Inferior parietal cortex (tissue), 1 donor: Measurements from ENCODE around the gene ATRNL1.
"Not testable (repeated sequence)": the region's sequence is repeated elsewhere in the genome, so short reads cannot be mapped to it uniquely, and the experiment has no call there.

Experiments
- DNase-seq: peaks from one replicate; pipeline ENCODE4 v3.0.0-alpha.2; 2016; ENCODE audit errors: extremely low spot score

ATRNL1 gene

DNA sequence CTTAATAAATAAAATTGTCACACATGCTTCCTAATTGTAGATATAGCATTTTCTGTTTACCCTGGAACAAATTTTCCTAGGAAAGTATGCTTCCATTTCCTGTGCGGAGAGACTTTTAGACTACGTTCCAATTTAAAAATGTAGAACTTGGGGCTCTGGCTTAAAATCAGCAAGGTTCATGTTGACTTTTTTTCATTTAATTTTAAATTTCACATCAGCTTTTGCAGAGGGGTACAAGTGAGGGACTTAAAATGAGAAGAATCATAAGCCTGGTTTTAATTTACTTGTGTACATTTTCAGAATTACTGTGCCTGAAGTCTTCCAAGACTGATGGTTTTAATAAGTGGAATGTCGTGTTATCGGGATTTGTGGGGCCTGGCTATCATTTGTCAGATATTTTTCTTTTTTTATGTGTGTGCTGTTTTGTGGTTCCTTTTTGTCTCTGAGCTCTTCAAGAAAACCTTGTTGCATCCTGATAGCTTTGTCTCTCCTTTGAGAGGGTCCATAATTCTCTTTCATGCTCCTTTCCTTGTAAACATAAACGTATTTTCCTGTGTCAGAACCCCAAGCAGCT, 8.8 kb upstream of the ATRNL1 start:
- no peak for DNase-seq

DNA sequence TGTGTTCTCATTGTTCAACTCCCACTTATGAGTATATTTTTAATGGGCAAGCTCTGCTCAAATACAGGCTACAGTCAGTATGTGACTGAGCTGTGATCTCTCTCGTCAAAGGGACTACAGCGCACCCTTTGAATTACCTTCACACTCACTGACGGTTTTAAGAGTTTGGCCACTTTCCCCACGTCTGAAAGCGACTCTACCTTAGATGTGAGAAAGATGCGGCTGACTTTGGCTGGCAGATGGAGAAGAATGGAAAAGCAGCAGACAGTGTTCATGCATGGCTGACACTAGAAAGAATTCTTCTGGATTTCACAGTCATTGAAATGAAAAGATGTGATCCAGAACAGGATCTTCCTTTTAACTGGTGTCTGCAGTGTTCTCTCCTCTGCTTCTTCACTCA, 2.0 kb upstream of the ATRNL1 start:
- no peak for DNase-seq

DNA sequence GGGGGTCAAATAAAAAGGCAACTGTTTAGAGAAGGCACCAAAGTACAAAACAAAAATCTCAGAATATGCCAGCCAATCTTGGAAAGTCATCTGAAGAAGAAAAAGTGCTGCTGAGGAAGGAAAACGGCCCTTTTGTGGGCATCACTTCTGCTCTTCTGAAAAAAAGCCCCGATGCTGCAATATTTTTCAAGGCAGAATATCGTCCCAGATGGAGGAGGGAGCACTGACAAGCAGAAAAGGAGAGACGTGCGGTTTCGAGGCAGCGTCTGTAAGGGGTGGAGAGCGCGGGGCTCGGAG, 959 bp upstream of the ATRNL1 start:
- DNase-seq, result no peak

DNA sequence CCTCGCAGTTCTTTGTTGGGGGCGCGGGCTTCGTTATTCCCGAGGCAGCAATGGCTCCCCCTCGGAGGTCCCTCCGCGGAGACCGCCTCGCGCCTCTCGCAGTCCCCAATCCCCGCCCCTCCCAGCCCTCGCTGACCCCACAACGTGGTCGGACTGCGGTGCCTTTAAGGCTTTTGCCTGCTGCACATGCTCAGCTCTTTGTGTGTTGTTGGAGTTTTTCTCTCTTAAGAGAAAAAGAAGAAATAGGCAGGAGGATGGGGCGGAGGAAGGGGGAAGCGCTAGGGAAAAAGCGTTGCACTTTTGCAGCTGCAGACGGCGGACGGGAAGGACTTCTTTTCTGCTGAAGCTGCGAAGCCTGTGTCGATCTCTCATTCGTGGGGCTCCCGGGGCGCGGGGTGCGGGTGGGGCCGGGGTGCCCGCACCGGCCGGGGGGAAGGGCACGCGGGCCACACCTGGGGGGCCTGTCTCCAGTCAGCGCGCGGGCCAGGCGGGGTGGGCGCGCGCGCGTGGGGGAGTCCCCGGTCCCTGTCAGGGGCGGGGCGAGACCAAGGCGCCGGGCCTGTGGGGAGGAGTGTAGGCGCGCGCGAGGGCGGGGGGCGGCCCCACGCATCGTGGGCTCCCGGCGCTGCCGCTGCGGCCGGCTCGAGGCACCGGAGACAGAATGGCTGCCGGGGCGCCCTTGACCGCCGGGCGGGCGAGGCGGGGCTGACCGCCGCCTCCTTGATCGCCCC, 445 bp upstream of the ATRNL1 start:
- no peak for DNase-seq

DNA sequence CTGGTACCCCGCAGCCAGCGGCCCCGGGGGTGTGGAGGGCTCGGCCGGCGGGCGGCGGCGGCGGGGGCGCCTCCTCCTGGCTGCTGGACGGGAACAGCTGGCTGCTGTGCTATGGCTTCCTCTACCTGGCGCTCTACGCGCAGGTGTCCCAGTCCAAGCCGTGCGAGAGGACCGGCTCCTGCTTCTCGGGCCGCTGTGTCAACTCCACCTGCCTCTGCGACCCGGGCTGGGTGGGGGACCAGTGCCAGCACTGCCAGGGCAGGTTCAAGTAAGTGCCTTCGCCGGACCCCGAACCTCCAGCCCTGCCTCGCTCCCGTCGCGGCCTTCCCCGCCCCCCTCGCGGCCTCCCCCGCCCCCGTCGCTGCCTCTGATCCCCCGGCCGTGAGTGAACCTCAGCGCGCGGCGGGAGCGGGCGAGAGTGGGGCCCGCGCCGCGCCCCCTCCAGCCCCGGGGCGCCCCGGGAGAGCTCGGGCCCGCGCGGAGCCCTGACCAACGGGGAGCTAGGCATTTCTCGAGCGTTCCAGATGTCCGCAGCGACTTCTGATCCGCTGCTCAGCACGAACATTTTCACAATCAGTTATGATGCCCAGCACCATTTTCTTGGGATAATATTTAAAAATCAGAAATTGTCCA, 727 bp downstream of the ATRNL1 start:
- no peak for DNase-seq

DNA sequence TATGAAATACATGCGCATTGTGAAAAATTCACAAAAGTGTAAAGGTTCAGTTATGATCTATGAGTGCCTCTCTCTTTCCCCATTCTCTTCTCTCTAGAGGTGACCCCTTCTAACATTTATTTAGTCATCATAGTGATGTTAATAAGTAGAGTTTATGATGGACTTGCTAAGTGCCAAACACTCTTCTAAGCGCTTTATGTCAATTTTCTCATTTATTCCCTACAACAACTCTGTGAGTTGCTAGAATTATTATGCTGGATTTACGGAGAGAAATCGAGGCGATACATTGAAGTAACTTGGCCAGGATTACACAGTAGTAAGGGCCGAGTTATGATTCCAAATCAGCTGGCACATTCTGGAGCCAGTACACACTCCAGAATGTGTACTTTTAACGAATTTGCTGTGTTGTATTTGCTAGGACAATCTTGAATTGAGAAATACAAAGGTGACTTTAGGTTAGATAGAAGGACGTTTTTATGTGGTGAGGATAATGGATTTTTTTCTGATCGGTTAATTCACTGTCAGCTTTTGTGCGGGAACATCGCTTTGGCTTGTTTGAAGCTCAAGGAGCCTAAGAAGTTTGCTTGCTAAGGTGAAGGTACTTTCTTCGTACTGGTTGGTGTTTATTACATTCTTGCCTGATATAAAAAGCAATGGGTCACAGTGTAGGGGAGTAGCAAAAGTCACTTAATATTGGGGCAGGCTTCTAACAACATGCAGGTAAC, 1.4 kb downstream of the ATRNL1 start:
- no peak for DNase-seq

DNA sequence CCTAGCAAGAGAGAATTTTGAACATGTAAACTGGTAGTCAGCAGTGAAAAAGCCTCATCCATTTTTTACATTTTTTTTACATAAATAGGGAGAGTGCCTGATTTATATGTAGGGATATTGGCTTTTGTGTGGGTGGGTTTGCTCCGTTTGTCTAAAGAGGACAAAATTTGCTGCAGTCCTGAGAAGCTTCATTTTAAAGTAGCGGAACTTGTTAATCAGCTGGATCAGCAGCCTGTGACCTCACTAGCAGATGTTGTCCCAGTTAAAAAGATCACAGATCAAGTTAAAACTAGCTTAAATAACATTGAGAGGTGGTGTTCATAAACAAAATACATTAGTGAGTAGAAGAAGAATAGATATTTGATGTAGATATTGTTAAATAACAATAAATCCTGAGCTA, 2.6 kb downstream of the ATRNL1 start:
- DNase-seq, result no peak

DNA sequence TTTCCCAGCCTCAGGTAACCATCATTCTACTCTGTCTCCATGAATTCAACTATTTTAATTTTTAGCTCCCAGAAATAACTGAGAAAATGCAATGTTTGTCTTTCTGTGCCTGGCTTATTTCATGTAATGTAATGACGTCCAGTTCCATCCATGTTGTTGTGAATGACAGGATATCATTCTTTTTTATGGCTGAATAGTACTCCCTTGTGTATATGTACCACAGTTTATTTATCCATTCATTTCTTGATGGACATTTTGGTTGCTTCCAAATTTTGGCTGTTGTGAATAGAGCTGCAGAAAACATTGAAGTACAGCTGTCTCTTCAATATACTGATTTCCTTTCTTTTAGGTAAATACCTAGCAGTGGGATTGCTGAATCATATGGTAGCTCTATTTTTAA, 10.5 kb downstream of the ATRNL1 start:
- no peak for DNase-seq

DNA sequence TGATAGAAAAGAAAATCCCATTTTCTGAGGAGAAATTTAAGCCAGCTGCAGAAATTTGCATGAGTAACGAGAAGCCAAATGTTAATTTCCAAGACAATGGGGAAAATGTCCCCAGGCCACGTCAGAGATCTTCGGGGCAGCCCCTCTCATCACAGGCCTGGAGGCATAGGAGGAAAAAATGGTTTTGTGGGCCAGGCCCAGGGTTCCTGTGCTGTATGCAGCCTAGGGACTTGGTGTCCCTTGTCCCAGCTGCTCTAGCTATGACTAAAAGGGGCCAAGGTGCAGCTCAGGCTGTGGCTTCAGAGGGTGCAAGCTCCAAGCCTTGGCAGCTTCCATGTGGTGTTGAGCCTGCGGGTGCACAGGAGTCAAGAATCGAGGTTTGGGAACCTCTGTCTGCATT, 12.2 kb downstream of the ATRNL1 start:
- not testable (repeated sequence) for DNase-seq

DNA sequence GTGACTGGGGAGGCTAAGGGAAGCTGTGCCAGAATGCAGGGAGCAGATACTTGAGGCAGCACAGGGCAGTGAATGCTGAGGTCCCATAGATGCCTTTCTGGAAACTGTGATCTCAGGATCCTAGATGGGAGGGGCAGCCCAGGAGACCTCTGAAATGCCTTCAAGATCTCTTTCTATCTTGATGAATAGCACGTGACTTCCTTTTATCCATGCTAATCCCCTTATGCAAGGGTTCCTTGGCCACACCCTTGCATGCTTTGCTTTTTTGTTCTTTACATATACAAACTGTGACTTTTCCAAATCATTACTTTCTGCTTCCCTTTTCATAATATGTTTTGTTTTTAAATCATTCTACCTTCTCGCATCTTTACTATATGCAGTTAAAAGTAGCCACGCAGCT, 14.7 kb downstream of the ATRNL1 start:
- DNase-seq, result no peak

DNA sequence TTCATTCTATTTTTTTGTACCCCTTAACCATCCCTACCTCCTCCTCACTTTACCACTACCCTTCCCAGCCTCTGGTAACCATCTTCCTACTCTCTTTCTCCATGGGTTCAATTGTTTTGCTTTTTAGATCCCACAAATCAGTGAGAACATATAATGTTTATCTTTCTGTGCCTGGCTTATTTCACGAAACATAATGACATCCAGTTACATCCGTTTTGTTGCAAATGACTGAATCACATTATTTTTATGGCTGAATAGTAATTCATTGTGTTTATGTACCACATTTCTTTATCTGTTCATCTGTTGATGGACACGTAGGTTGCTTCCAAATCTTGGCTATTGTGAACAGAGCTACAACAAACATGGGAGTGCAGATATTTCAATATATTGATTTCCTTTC, 24.1 kb downstream of the ATRNL1 start:
- DNase-seq, result no peak

DNA sequence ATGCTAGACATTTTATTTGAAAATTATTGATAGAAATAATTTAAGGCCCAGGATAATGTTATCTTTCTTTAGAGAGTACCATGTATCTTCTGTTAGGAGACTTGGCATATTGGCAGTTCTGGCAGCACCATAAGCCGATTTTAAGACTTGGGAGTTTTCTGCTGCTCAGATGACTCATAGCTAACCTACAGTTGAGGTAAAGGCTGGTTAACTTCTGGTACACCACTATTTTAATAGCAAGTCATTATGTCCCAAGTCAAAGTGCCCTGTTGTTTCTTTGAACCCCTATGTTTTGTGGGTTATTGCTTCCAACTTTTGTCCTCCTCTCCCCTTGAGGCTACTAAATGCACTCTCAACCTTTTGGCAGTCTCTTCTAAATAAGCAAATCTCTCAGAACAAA, 25.2 kb downstream of the ATRNL1 start:
- DNase-seq, result no peak

DNA sequence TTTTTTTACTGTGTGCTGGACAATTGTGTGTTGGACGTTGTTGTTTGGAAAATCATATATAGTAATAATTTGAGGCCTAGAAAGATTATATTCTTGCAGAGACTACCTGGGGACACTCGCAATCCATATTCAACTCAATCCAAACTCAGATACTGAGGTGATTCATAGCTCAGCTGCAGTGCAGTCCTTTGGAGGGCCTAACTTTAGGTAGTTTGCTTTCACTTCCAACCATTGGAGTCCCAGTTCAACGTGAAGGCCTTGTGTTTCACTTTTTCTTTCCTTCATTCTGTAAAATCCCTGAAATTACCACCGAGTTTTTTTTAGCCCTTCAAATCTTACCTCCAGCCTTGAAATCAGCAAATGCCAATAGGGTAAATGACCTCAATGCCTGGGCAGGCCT, 32.3 kb downstream of the ATRNL1 start:
- no peak for DNase-seq

DNA sequence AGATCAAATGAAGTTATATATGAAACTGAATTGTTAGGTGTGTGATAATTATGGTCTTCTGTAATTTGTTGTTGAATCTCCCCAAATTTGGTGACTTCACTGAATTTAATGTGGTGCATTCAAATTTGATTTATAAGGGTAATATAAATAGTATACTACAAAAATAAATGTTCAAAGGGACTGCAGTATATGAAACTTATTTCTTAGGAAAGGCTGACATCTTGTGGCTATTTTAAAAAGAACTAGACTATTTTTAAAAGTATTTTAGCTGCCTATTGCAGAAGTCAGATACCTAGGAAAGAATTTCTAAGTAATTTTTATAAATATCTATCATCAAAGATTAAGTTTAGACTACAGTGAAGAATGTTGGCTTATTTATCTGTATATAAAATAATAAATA, 36.6 kb downstream of the ATRNL1 start:
- peak; percentile 71 for DNase-seq

DNA sequence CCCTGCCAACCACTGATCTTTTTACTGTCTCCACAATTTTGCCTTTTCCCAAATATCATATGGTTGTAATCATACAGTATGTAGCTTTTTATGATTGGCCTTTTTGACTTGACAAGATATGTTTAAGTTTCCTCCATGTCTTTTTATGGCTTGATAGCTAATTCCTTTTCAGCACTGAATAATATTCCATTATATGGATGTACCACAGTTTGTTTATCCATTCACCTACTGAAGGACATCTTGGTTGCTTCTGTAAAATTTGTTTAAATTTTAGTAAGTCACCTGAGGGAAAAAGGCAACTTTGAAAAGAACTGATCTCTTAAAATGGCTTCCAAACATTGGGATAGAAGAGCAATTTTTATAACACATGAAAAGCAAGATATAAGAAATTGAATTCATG, 43.5 kb downstream of the ATRNL1 start:
- DNase-seq, result no peak

DNA sequence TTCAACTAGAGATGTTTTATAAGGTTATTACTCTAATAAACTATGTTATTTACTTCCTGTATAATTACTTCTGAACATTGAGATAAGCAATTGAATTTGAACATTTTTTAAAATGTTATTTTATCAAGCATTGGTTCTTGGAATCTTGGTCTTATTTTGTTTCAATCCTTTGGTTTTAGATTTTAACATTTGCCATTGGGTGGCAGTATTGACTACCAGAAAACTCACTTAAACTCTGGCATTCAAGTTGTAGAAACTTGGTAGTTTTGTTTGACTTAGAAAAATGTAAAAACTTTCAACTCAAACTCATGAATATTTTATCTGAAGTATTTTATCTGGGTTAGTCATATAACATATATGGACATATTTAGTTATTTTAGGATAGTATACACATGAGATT, 48.1 kb downstream of the ATRNL1 start:
- peak; percentile 55 for DNase-seq

DNA sequence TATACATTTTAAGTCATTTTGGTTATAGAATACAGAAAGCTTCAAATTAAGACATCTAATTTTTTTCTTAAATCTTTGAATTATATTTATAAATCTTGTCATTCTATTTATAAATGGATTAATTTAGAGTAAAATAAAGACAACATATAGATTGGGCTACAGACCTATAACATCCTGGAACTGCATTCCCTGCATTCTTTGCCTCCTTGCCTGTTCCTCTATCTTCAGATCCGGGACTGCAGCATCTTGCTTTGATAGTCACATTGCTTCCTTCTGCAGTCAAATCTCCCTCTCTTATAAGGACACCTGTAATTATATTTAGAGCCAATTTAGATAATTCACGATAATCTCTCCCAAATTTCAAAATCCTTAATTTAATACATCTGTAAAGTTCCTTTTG, 64.2 kb downstream of the ATRNL1 start:
- no peak for DNase-seq

DNA sequence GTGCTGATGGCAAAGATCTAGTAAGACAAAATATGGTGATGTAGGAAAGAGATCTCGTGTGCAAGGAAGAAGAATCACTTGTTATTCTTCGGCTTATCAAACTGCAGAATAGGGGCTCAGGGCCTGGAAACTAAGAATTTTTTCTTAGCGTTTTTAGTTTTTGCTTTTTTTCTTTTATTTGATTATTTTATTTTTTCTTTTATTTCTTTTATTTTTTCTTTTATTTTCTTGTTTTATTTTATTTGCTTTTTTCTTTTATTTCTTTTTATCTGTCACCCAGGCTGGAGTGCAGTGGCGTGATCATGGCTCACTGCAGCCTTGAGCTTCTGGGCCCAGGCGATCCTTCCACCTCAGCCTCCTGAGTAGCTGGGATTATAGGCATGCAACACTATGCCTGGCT, 70.0 kb downstream of the ATRNL1 start:
- no peak for DNase-seq

DNA sequence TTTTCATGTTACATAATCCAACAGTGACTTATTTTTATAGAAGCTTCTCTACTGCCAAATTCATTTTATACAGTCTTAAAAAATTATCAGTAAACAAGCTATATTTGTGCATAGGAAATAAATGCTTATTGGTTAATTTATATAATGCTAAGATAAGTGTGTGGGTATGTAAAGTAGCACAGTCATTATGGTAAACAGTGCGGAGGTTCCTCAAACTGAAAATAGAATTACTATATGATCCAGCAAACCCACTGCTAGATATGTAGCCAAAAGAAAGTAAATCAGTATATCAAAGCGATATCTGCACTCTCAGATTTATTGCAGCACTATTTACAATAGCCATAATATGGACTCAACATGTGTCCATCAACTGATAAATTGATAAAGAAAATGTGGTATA, 71.1 kb downstream of the ATRNL1 start:
- no peak for DNase-seq

DNA sequence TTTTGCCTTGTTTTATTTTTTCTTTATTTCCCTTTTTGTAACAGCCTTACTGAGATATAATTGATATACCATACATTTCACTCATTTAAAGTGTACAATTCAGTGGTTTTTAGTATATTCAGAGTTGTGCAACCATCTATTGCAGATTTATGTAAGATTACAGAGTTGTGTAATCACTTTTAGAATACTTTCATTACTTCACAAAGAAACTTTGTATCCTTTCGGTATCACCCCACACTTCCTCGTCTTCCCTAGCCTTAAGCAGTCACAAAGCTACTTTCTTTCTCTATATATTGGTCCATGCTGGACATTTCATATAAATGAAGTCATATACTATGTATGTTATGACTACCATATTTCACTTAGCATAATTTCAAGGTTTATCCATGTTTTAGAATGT, 74.6 kb downstream of the ATRNL1 start:
- DNase-seq, result no peak

DNA sequence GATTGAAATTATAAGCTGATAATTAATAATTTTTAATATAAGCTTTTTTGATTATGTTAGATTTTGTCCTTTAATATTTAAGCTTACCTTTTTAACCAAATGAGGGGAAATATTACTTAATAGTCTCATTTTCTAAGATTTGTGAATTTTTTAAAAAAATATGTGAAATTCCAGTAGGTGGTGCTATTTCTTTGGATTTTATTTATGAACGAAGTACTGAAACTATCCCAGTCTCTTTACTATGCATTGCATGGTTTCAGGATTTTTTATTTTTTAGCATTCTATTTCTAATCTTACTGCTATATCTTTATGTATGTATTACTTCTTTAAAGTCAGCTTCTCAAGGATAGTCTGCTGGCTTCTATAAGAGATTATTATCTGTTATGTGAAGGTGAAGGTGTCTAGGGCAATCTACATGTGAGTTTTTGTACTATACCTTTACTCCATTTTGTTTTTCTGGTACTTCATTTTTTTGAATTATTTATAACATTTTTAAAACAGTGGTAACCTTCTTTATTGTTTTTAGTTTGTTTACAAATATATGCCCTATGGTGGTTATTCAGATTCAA, 78.3 kb downstream of the ATRNL1 start:
- peak; percentile 53 for DNase-seq

DNA sequence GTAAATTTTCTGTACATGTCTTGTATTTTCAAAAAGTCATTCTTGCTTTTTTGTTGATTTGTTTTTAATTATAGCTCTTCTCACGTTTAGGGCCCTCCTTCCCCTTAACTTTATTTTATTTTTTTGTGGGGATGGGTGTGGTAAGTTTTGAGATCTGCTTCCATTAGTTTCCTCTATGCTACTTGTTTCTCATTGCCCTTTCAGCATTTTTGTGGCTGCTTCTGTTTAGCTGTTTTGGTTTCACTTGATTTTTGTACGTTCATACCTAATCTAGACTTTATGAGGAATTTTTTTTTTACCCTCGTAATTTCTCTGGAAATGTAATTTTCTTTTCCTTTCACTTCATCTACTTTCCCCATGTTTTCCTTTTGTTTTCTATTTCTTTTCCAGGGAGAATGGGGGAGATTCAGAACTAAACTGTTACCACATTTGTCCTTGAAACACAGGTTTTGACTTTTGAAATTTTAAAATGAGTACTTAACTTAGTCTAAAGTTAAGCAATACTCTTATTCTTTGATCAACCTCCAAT, 80.8 kb downstream of the ATRNL1 start:
- DNase-seq, result no peak
